Endothelial cell of umbilical vein (primary cell): ENCODE results near the gene PRAC2. TPM values are rescaled to one million over a fixed set of nuclear protein-coding genes. Genes with fewer than 3 reads are reported as not detected.

Experiments used
- BruUV-seq: library from RNA; stranded (reverse); fragments of 400-500 nt; replicated peaks from 2 replicates; lab custom pipeline; 2021; lab: Mats Ljungman, UMichigan
- CTCF ChIA-PET: fragments of 300-600, 350-600 bp; sonication (Branson Sonifier 250); formaldehyde crosslinking; loops from one replicate; lab custom pipeline; 2021; ENCODE audit warnings: antibody characterized with exemption, inconsistent platforms; lab: Charles Lee
- POLR2A ChIA-PET: fragments of 300-600, 350-600 bp; sonication (Branson Sonifier 250); formaldehyde crosslinking; loops from one replicate; lab custom pipeline; 2021; ENCODE audit warnings: antibody characterized with exemption, inconsistent platforms; lab: Charles Lee
- DNase-seq: peaks from one replicate; pipeline ENCODE4 v3.0.0-alpha.2; 2011; ENCODE audit warnings: low read depth, low spot score
- FAIRE-seq: peaks from 2 replicates; lab custom pipeline; 2011; peaks lifted over from hg19 to GRCh38; lab: Jason Lieb, UNC
- H2AFZ ChIP-seq: 2 replicates; pipeline ENCODE4 v1.6.0; 2012; ENCODE audit warnings: low read depth, low read length, control low read depth, inconsistent platforms
- H3K27ac ChIP-seq: 2 replicates; pipeline ENCODE4 v1.5.1; 2011; ENCODE audit warnings: low read depth, mild to moderate bottlenecking, control low read depth, low read length, moderate library complexity; ENCODE audit not compliant: insufficient read depth
- H3K27me3 ChIP-seq, 2 experiments: 2 replicates each; pipeline versions ENCODE4 v1.6.0 to v1.6.1; 2011; ENCODE audit warnings: low read length in 2 of 2, mixed read lengths in 1 of 2; ENCODE audit not compliant: control insufficient read depth in 2 of 2, insufficient read depth in 2 of 2
- H3K36me3 ChIP-seq, 2 experiments: 2 replicates in 1 of 2; 3 replicates in 1 of 2; pipeline ENCODE4 v1.5.1; 2011; ENCODE audit warnings: low read length in 2 of 2, mild to moderate bottlenecking in 1 of 2, moderate library complexity in 1 of 2; ENCODE audit not compliant: control insufficient read depth in 2 of 2, insufficient read depth in 2 of 2; ENCODE audit errors: extremely low read depth in 1 of 2
- H3K4me1 ChIP-seq: 3 replicates; pipeline ENCODE4 v1.5.1; 2011; ENCODE audit warnings: mild to moderate bottlenecking, low read length; ENCODE audit not compliant: control insufficient read depth, insufficient read depth; ENCODE audit errors: extremely low read depth
- H3K4me2 ChIP-seq: 2 replicates; pipeline ENCODE4 v1.6.1; 2011; ENCODE audit warnings: low read length, control low read depth, mixed read lengths; ENCODE audit not compliant: insufficient read depth
- H3K4me3 ChIP-seq, 3 experiments: fragments of 200-600 bp in 1 of 3; sonication (generic), shearing (Covaris generic) in 1 of 3; replicated peaks in 1 of 3; 2 replicates each; pipeline ENCODE4 v1.5.1; 2011 to 2016; ENCODE audit warnings: control low read depth in 3 of 3, low read length in 3 of 3, mild to moderate bottlenecking in 2 of 3, inconsistent platforms in 1 of 3, low read depth in 1 of 3, moderate library complexity in 1 of 3; ENCODE audit not compliant: insufficient read depth in 1 of 3
- H3K79me2 ChIP-seq: 2 replicates; pipeline ENCODE4 v1.6.0; 2012; ENCODE audit warnings: low read length, inconsistent platforms; ENCODE audit not compliant: control insufficient read depth, insufficient read depth
- H3K9ac ChIP-seq: replicated peaks from 2 replicates; pipeline ENCODE3; 2011; ENCODE audit warnings: low read length, control low read depth; ENCODE audit not compliant: insufficient read depth; ENCODE audit errors: extremely low read depth
- H3K9me1 ChIP-seq: replicated peaks from 3 replicates; pipeline ENCODE4 v1.6.0; 2011; ENCODE audit warnings: mild to moderate bottlenecking, low read length; ENCODE audit not compliant: control insufficient read depth, insufficient read depth; ENCODE audit errors: extremely low read depth
- H3K9me3 ChIP-seq: replicated peaks from 2 replicates; pipeline ENCODE4 v1.5.1; 2012; ENCODE audit warnings: low read length, inconsistent platforms; ENCODE audit not compliant: control insufficient read depth, insufficient read depth
- H4K20me1 ChIP-seq: replicated peaks from 2 replicates; pipeline ENCODE3; 2011; ENCODE audit warnings: mild to moderate bottlenecking, low read length; ENCODE audit not compliant: control insufficient read depth, insufficient read depth; ENCODE audit errors: extremely low read depth
- CTCF ChIP-seq, 2 donors: IDR thresholded peaks; 1 replicate in 1 of 2; 2 replicates in 1 of 2; pipeline ENCODE4 v1.5.1; 2011; ENCODE audit warnings: low read length in 2 of 2, mild to moderate bottlenecking in 2 of 2, moderate library complexity in 2 of 2, control low read depth in 1 of 2, inconsistent platforms in 1 of 2, low read depth in 1 of 2; ENCODE audit not compliant: insufficient read depth in 1 of 2; ENCODE audit errors: extremely low read depth in 1 of 2
- EZH2 ChIP-seq: IDR thresholded peaks from 2 replicates; pipeline ENCODE4 v1.6.1; 2012; ENCODE audit warnings: borderline replicate concordance, low read depth, mild to moderate bottlenecking, moderate library complexity, low read length, inconsistent platforms; ENCODE audit not compliant: severe bottlenecking
- FOS ChIP-seq: IDR thresholded peaks from 2 replicates; pipeline ENCODE4 v1.6.1; 2011; ENCODE audit warnings: mild to moderate bottlenecking, low read length, moderate library complexity, borderline replicate concordance; ENCODE audit not compliant: insufficient read depth
- GATA2 ChIP-seq: IDR thresholded peaks from 2 replicates; pipeline ENCODE4 v1.7.0; 2011; ENCODE audit warnings: low read depth, mild to moderate bottlenecking, moderate library complexity, mixed read lengths, low read length; ENCODE audit not compliant: insufficient read length, insufficient read depth
- JUN ChIP-seq: IDR thresholded peaks from 2 replicates; pipeline ENCODE4 v1.6.1; 2011; ENCODE audit warnings: borderline replicate concordance, low read depth; ENCODE audit not compliant: insufficient read length, insufficient read depth
- MAX ChIP-seq: IDR thresholded peaks from 2 replicates; pipeline ENCODE4 v1.6.1; 2011; ENCODE audit not compliant: insufficient read depth, insufficient read length
- MYC ChIP-seq: IDR thresholded peaks from one replicate; pipeline ENCODE4 v1.6.1; 2011; ENCODE audit warnings: mild to moderate bottlenecking, low read depth, low read length
- POLR2A ChIP-seq: IDR thresholded peaks from 2 replicates; pipeline ENCODE4 v1.6.1; 2012; ENCODE audit warnings: low read depth, mild to moderate bottlenecking, control low read depth, low read length
- POLR2AphosphoS5 ChIP-seq: IDR thresholded peaks from 2 replicates; pipeline ENCODE4 v1.6.1; 2012; ENCODE audit warnings: low read depth, mild to moderate bottlenecking, control low read depth, low read length, moderate library complexity; ENCODE audit not compliant: insufficient read depth
- dilution Hi-C: fragments of 300-500 bp; cut with MboI; formaldehyde crosslinking; loops from one replicate; pipeline ENCODE4 v1.15.0; 2019; ENCODE audit warnings: low sequenced_read_pairs; ENCODE audit not compliant: extremely low pct_ligation_motif_present
- intact Hi-C: fragments of 100-400 bp; cut with micrococcal nuclease; formaldehyde crosslinking; loops from one replicate; pipeline ENCODE4 v1.10.0; 2022
- polyA plus RNA-seq, 4 experiments: library from polyadenylated mRNA; depleted of rRNA in 3 of 4; stranded (reverse) in 3 of 4; unstranded in 1 of 4; fragments of >200 nt; gene quantifications; 2 replicates each; pipeline versions ENCODE4 v1.2.1 to v1.2.3, GENCODE V29; 2011 to 2012; ENCODE audit warnings: missing spikeins in 1 of 4
- total RNA-seq: library from RNA; stranded (reverse); gene quantifications from 2 replicates; pipeline ENCODE4 v1.2.3, GENCODE V29; 2021

PRAC2 gene
- total and polyA plus RNA-seq, 2 donors (not counting 3 experiments of a cell fraction or from before 2014, with no cell fraction given) = not detected

GRCh38 chr17:48760411-48760810 is 37.4 kb downstream of the PRAC2 start:
- BruUV-seq = no TSS peak
- Histone ChIP-seq H3K4me1 (peaks cover 5% of the 10 kb centered on the region), H3K27me3 (peaks cover 19 to 34% of the 10 kb centered on the region in 2 experiments), H3K36me3 (no peaks in the 10 kb centered on the region), H3K4me2 (no peak overlapping the region), H3K9me3 (no peaks in the 10 kb centered on the region), H2AFZ (no peak overlapping the region), H3K4me3 (no peak overlapping the region), H3K9ac (no peak overlapping the region), H3K9me1 (no peaks in the 10 kb centered on the region), H3K27ac (no peak overlapping the region), H4K20me1 (no peaks in the 10 kb centered on the region), H3K79me2 (no peaks in the 10 kb centered on the region)
- intact Hi-C loops = no loop called here
- dilution Hi-C loops = loop anchor here (25.0 kb wide), 1 partner anchor 98 kb away; no protein-coding TSS in a partner anchor
- FAIRE-seq = no peak
- CTCF ChIA-PET = interaction anchor here (1.0 to 1.1 kb wide), 2 partner anchors 28 to 119 kb away, joined by 3 to 4 read pairs; no protein-coding TSS in a partner anchor
- DNase-seq = no peak
- POLR2A ChIA-PET = no interaction called here
- TF ChIP-seq JUN = no peak
- TF ChIP-seq MYC = no peak
- TF ChIP-seq MAX = no peak
- TF ChIP-seq EZH2 = no peak
- no peak for TF ChIP-seq CTCF (IDR thresholded peaks at IDR 0.05; ENCODE audit: extremely low read depth in 1 of 2, insufficient read depth in 1 of 2, low read depth in 1 of 2, low read length in 2 of 2)
- TF ChIP-seq GATA2 = no peak
- no peak for TF ChIP-seq POLR2AphosphoS5
- no peak for TF ChIP-seq POLR2A
- TF ChIP-seq FOS = no peak
